BE2C (cell line): ENCODE results near the gene SFXN1.

Source experiments
- DNase-seq: peaks from one replicate; pipeline ENCODE4 v3.0.0-alpha.2; 2020
- H3K27me3 ChIP-seq: fragments of 250-450 bp; sonication (Bioruptor Pico); 2 replicates; pipeline ENCODE4 v1.5.1; 2020; ENCODE audit warnings: mild to moderate bottlenecking
- H3K36me3 ChIP-seq: fragments of 250-450 bp; sonication (Bioruptor Pico); 2 replicates; pipeline ENCODE4 v1.5.1; 2020; ENCODE audit warnings: mild to moderate bottlenecking
- H3K4me1 ChIP-seq: fragments of 250-450 bp; sonication (Bioruptor Pico); 2 replicates; pipeline ENCODE4 v1.5.1; 2020
- H3K4me3 ChIP-seq: 2 replicates; pipeline ENCODE4 v1.5.1; 2011; ENCODE audit warnings: low read depth, low read length
- H3K9me3 ChIP-seq: fragments of 250-450 bp; sonication (Bioruptor Pico); 2 replicates; pipeline ENCODE4 v1.5.1; 2020
- CTCF ChIP-seq: IDR thresholded peaks from 2 replicates; pipeline ENCODE4 v1.5.1; 2012; ENCODE audit warnings: mild to moderate bottlenecking, low read depth, low read length

The SFXN1 gene

GRCh38 chr5:175485631-175486030, 7.3 kb downstream of the SFXN1 start:
- Histone ChIP-seq H3K36me3 (peaks cover 83% of the 10 kb centered on the region), H3K4me1 (no peaks in the 10 kb centered on the region), H3K27me3 (no peaks in the 10 kb centered on the region), H3K4me3 (no peak overlapping the region), H3K9me3 (no peaks in the 10 kb centered on the region)
- no peak for TF ChIP-seq CTCF
- no peak for DNase-seq

GRCh38 chr5:175487514-175488222, 9.3 kb downstream of the SFXN1 start:
- H3K36me3 ChIP-seq: peaks cover 83% of the 10 kb centered on the region
- DNase-seq: no peak

GRCh38 chr5:175489693-175490443, 11.5 kb downstream of the SFXN1 start:
- H3K4me3 ChIP-seq: no peak overlapping the region
- no peaks in the 10 kb centered on the region for H3K9me3 ChIP-seq
- no peak for TF ChIP-seq CTCF
- DNase-seq: no peak
- H3K36me3 ChIP-seq: peaks cover 90% of the 10 kb centered on the region
- no peaks in the 10 kb centered on the region for H3K27me3 ChIP-seq
- no peaks in the 10 kb centered on the region for H3K4me1 ChIP-seq

More at GRCh38 chr5:175487514-175488222, 9.3 kb downstream of the SFXN1 start:
- no peaks in the 10 kb centered on the region for H3K27me3 ChIP-seq
- H3K9me3 ChIP-seq: no peaks in the 10 kb centered on the region
- H3K4me1 ChIP-seq: no peaks in the 10 kb centered on the region
- H3K4me3 ChIP-seq: no peak overlapping the region
- no peak for TF ChIP-seq CTCF

GRCh38 chr5:175491223-175491622, 12.9 kb downstream of the SFXN1 start:
- H3K36me3 ChIP-seq: peaks cover 87% of the 10 kb centered on the region
- no peak for DNase-seq
- no peaks in the 10 kb centered on the region for H3K9me3 ChIP-seq
- TF ChIP-seq CTCF: no peak
- no peaks in the 10 kb centered on the region for H3K27me3 ChIP-seq
- no peaks in the 10 kb centered on the region for H3K4me1 ChIP-seq
- H3K4me3 ChIP-seq: no peak overlapping the region

GRCh38 chr5:175493260-175493659, 14.9 kb downstream of the SFXN1 start:
- H3K36me3 ChIP-seq: peaks cover 91% of the 10 kb centered on the region
- no peak overlapping the region for H3K4me3 ChIP-seq
- no peaks in the 10 kb centered on the region for H3K4me1 ChIP-seq
- TF ChIP-seq CTCF: no peak
- DNase-seq: no peak
- H3K9me3 ChIP-seq: no peaks in the 10 kb centered on the region
- no peaks in the 10 kb centered on the region for H3K27me3 ChIP-seq

- Histone ChIP-seq H3K9me3 (no peaks in the 10 kb centered on the region), H3K27me3 (no peaks in the 10 kb centered on the region), H3K36me3 (peaks cover 91% of the 10 kb centered on the region), H3K4me3 (no peak overlapping the region), H3K4me1 (no peaks in the 10 kb centered on the region)
- TF ChIP-seq CTCF: no peak
- no peak for DNase-seq
Measured at GRCh38 chr5:175493726-175494125, 15.4 kb downstream of the SFXN1 start.
